Right cardiac atrium (tissue), 5 donors: ENCODE results near the gene FKBP2. TPM values are rescaled to one million over a fixed set of nuclear protein-coding genes. Genes with fewer than 3 reads are reported as not detected.

Experiments used
- ATAC-seq, 2 donors: fragments of 200-7000 bp; cut with Tn5 transposase; one replicate each; pipeline versions ENCODE4 v1.8.0 to v1.9.1; 2020; ENCODE audit warnings: moderate library complexity in 2 of 2, mild to moderate bottlenecking in 1 of 2
- DNase-seq, 3 donors: peaks; one replicate each; pipeline ENCODE4 v3.0.0-alpha.2; 2020
- H3K27ac ChIP-seq: one replicate; pipeline ENCODE4 v1.5.1; 2013; ENCODE audit warnings: mild to moderate bottlenecking, low read length, control low read depth, moderate library complexity
- H3K27me3 ChIP-seq: one replicate; pipeline ENCODE4 v1.6.1; 2013; ENCODE audit not compliant: control insufficient read depth, insufficient read depth
- H3K4me1 ChIP-seq: one replicate; pipeline ENCODE4 v1.6.1; 2013; ENCODE audit warnings: low read length; ENCODE audit not compliant: control insufficient read depth, insufficient read depth
- H3K4me3 ChIP-seq: one replicate; pipeline ENCODE4 v1.5.1; 2013; ENCODE audit warnings: low read length, control low read depth
- H3K9me3 ChIP-seq: one replicate; pipeline ENCODE4 v1.6.1; 2013; ENCODE audit warnings: low read length; ENCODE audit not compliant: control insufficient read depth
- WGBS: extraction: QIAGEN DNeasy Blood & Tissue Kit; methylation state at CpG from one replicate; pipeline ENCODE4 v1.1.7; 2013; 5-methylcytosine and 5-hydroxymethylcytosine counted together
- intact Hi-C, 4 donors: fragments of 100-400 bp; cut with DNase I; formaldehyde crosslinking; loops; one replicate each; pipeline versions ENCODE4 v1.11.0 to v1.14.0; 2022 to 2023
- long read RNA-seq, 4 donors: library from polyadenylated mRNA; unstranded; transcript quantifications; one replicate each; pipeline ENCODE4 v2.0.0, GENCODE V29; 2020 to 2021
- polyA plus RNA-seq: library from polyadenylated mRNA; stranded (reverse); fragments of 200-250 nt; gene quantifications from one replicate; pipeline ENCODE4 v1.2.3, GENCODE V29; 2013
- total RNA-seq, 4 donors: library from RNA; stranded (reverse); fragmentation: NEBNext Ultra II Directional; extraction: Animal tissue kit (Norgen Biotek cat#: 25700); gene quantifications; one replicate each; pipeline ENCODE4 v1.2.1, GENCODE V29; 2021
- donor health status: healthy with polysubstance abuse.
- donor health status: DM: no; HTN: yes; CAD: no.
- donor health status: DM: no; HTN: no; CAD: no.
- donor health status: DM: no; HTN: yes; CAD: no; lungs with severe emphysema.
- donor health status: DM: yes; HTN: yes; CAD: no.

FKBP2 gene
- total RNA-seq (10 to 100 TPM; 33.5 to 70.3 (median 64.4) TPM), polyA plus RNA-seq (173 TPM)
- long read RNA-seq, donor 1, transcript FKBP2-203 (6 exons, 613 nt): minor isoform, 6 of 62 reads
- long read RNA-seq, donor 1, transcript FKBP2-202 (6 exons, 1,002 nt): minor isoform, 8 of 62 reads
- long read RNA-seq, donor 1, transcript FKBP2-201 (6 exons, 657 nt): major isoform, 47 of 62 reads
- long read RNA-seq, donor 1, partial matches to known transcripts: 0 of 62 reads
- long read RNA-seq, donor 1, other reads (novel, unspliced or antisense): 1 of 62 reads
- long read RNA-seq, donor 2, transcript FKBP2-201 (6 exons, 657 nt): major isoform, 40 of 71 reads
- long read RNA-seq, donor 2, transcript FKBP2-202 (6 exons, 1,002 nt): minor isoform, 6 of 71 reads
- long read RNA-seq, donor 2, partial matches to known transcripts: 16 of 71 reads
- long read RNA-seq, donor 2, other reads (novel, unspliced or antisense): 8 of 71 reads
- long read RNA-seq, donor 3, transcript FKBP2-201 (6 exons, 657 nt): major isoform, 8 of 15 reads
- long read RNA-seq, donor 3, partial matches to known transcripts: 4 of 15 reads
- long read RNA-seq, donor 3, other reads (novel, unspliced or antisense): 1 of 15 reads
- long read RNA-seq, donor 4, transcript FKBP2-201 (6 exons, 657 nt): major isoform, 13 of 23 reads
- long read RNA-seq, donor 4, partial matches to known transcripts: 7 of 23 reads
- long read RNA-seq, donor 4, other reads (novel, unspliced or antisense): 1 of 23 reads

GRCh38 chr11:64240435-64241240 lies at the start of gene FKBP2:
TSS of gene FKBP2 (plus strand) at chr11:64241095. CDS start at chr11:64242388, 1,293 bp downstream.
- Histone ChIP-seq H3K4me3 (peak within 1 kb of the TSS; percentile 81), H3K4me1 (peaks cover 7% of the 10 kb centered on the region), H3K9me3 (no peaks in the 10 kb centered on the region), H3K27ac (peak within 1 kb of the TSS; percentile 89), H3K27me3 (no peaks in the 10 kb centered on the region)
- intact Hi-C loops: no loop called here
- WGBS: 2% methylated on average over 58 of the region's 58 CpGs
- peak; percentile 98 to 99 (median 99) for DNase-seq
- peak; percentile 79 to 81 for ATAC-seq

- Histone ChIP-seq H3K27me3 (no peaks in the 10 kb centered on the region), H3K27ac (no peak overlapping the region), H3K4me3 (no peak overlapping the region), H3K4me1 (no peaks in the 10 kb centered on the region), H3K9me3 (no peaks in the 10 kb centered on the region)
- DNase-seq: no peak
- intact Hi-C loops: no loop called here
- 92% methylated on average over 5 of the region's 5 CpGs for WGBS
- no peak for ATAC-seq
These were observed 48.5 kb upstream of the FKBP2 start for GRCh38 chr11:64192434-64192833.

- intact Hi-C loops: no loop called here
- DNase-seq: no peak
- no peaks in the 10 kb centered on the region for H3K27me3 ChIP-seq
- no peak overlapping the region for H3K27ac ChIP-seq
- no peak overlapping the region for H3K4me3 ChIP-seq
- no peaks in the 10 kb centered on the region for H3K4me1 ChIP-seq
- no peaks in the 10 kb centered on the region for H3K9me3 ChIP-seq
- ATAC-seq: no peak
- 80% methylated on average over 9 of the region's 9 CpGs for WGBS
These were observed 44.3 kb upstream of the FKBP2 start for GRCh38 chr11:64196626-64197025.

GRCh38 chr11:64198511-64198910 lies 42.4 kb upstream of the FKBP2 start:
- H3K9me3 ChIP-seq: no peaks in the 10 kb centered on the region
- ATAC-seq (no peak), DNase-seq (no peak)
- intact Hi-C loops: no loop called here
- H3K4me3 ChIP-seq: no peak overlapping the region
- no peaks in the 10 kb centered on the region for H3K27me3 ChIP-seq
- WGBS: 99% methylated on average over 2 of the region's 2 CpGs
- no peak overlapping the region for H3K27ac ChIP-seq
- no peaks in the 10 kb centered on the region for H3K4me1 ChIP-seq

GRCh38 chr11:64201543-64201942 lies 39.4 kb upstream of the FKBP2 start:
- intact Hi-C loops: no loop called here
- 63% methylated on average over 3 of the region's 3 CpGs for WGBS
- ATAC-seq (no peak), DNase-seq (no peak)
- H3K9me3 ChIP-seq: no peaks in the 10 kb centered on the region
- H3K27me3 ChIP-seq: no peaks in the 10 kb centered on the region
- no peak overlapping the region for H3K27ac ChIP-seq
- no peaks in the 10 kb centered on the region for H3K4me1 ChIP-seq
- no peak overlapping the region for H3K4me3 ChIP-seq

GRCh38 chr11:64202992-64203391 lies 37.9 kb upstream of the FKBP2 start:
- WGBS: 95% methylated on average over 9 of the region's 9 CpGs
- intact Hi-C loops: no loop called here

GRCh38 chr11:64203421-64204079 lies 37.3 kb upstream of the FKBP2 start:
- Histone ChIP-seq H3K4me1 (no peaks in the 10 kb centered on the region), H3K9me3 (no peaks in the 10 kb centered on the region), H3K27me3 (no peaks in the 10 kb centered on the region), H3K4me3 (no peak overlapping the region), H3K27ac (no peak overlapping the region)
- DNase-seq (no peak), ATAC-seq (no peak)
- 90% methylated on average over 27 of the region's 27 CpGs for WGBS
- intact Hi-C loops: loop anchor here in 1 of 4 donors (2.0 kb wide), 1 partner anchor 97 kb away; the partner anchor contains the start of gene CATSPERZ

More at GRCh38 chr11:64202992-64203391, 37.9 kb upstream of the FKBP2 start:
- Histone ChIP-seq H3K4me3 (no peak overlapping the region), H3K9me3 (no peaks in the 10 kb centered on the region), H3K27ac (no peak overlapping the region), H3K27me3 (no peaks in the 10 kb centered on the region), H3K4me1 (no peaks in the 10 kb centered on the region)
- ATAC-seq (no peak), DNase-seq (no peak)

- intact Hi-C loops: loop anchor here in 1 of 4 donors (2.0 kb wide), 1 partner anchor 97 kb away; the partner anchor contains the start of gene CATSPERZ
- WGBS: 85% methylated on average over 16 of the region's 16 CpGs
These were observed 36.8 kb upstream of the FKBP2 start for GRCh38 chr11:64204080-64204440.

GRCh38 chr11:64204464-64204989 lies 36.4 kb upstream of the FKBP2 start:
- ATAC-seq: peak; percentile 49 to 51
- Histone ChIP-seq H3K27ac (no peak overlapping the region), H3K9me3 (no peaks in the 10 kb centered on the region), H3K27me3 (no peaks in the 10 kb centered on the region), H3K4me3 (no peak overlapping the region), H3K4me1 (no peaks in the 10 kb centered on the region)
- peak; percentile 88 to 94 (median 92) for DNase-seq
- intact Hi-C loops: loop anchor here in 1 of 4 donors (2.0 kb wide), 1 partner anchor 96 kb away; the partner anchor contains the start of gene CATSPERZ
- 37% methylated on average over 7 of the region's 7 CpGs for WGBS

More at GRCh38 chr11:64204080-64204440, 36.8 kb upstream of the FKBP2 start:
- no peak overlapping the region for H3K27ac ChIP-seq
- H3K27me3 ChIP-seq: no peaks in the 10 kb centered on the region
- ATAC-seq: no peak
- no peaks in the 10 kb centered on the region for H3K4me1 ChIP-seq
- H3K9me3 ChIP-seq: no peaks in the 10 kb centered on the region
- DNase-seq: no peak
- no peak overlapping the region for H3K4me3 ChIP-seq
